H1 (cell line): Measurements from ENCODE around the gene ZFP14. TPM values are rescaled to one million over a fixed set of nuclear protein-coding genes. Genes with fewer than 3 reads are reported as not detected.

Experiments
- BACH1 ChIP-seq: IDR thresholded peaks from 2 replicates; pipeline ENCODE4 v1.6.1; 2012; ENCODE audit warnings: low read length, improper control_type of control experiment
- CREB1 ChIP-seq: IDR thresholded peaks from 2 replicates; pipeline ENCODE4 v1.6.1; 2012; ENCODE audit warnings: inconsistent platforms
- KDM4A ChIP-seq: IDR thresholded peaks from one replicate; pipeline ENCODE4 v1.7.1; 2012; ENCODE audit warnings: low read depth, mild to moderate bottlenecking, moderate library complexity, low read length, inconsistent platforms; ENCODE audit not compliant: severe bottlenecking
- MAFK ChIP-seq: IDR thresholded peaks from 2 replicates; pipeline ENCODE4 v1.6.1; 2012; ENCODE audit warnings: low read depth, mild to moderate bottlenecking, improper control_type of control experiment, low read length
- PHF8 ChIP-seq: fragments of 200-600 bp; sonication (generic); conservative IDR thresholded peaks from 2 replicates; pipeline ENCODE4 v1.7.1; 2012; ENCODE audit warnings: low read depth, mild to moderate bottlenecking, inconsistent platforms, low read length, moderate library complexity
- POLR2AphosphoS5 ChIP-seq: IDR thresholded peaks from 2 replicates; pipeline ENCODE4 v1.6.1; 2011; ENCODE audit warnings: low read depth, low read length
- RBBP5 ChIP-seq: IDR thresholded peaks from 2 replicates; pipeline ENCODE4 v1.7.1; 2012; ENCODE audit warnings: low read depth, mild to moderate bottlenecking, inconsistent platforms, low read length, moderate library complexity, borderline replicate concordance
- SIRT6 ChIP-seq: IDR thresholded peaks from one replicate; pipeline ENCODE4 v1.7.1; 2012; ENCODE audit warnings: low read length, inconsistent platforms
- TAF1 ChIP-seq: IDR thresholded peaks from 2 replicates; pipeline ENCODE4 v1.6.1; 2011; ENCODE audit warnings: mild to moderate bottlenecking, low read depth, low read length
- TCF12 ChIP-seq: IDR thresholded peaks from 2 replicates; pipeline ENCODE4 v1.6.1; 2011; ENCODE audit warnings: low read depth, mild to moderate bottlenecking, low read length
- polyA plus RNA-seq, 7 experiments: library from polyadenylated mRNA; depleted of rRNA in 3 of 7; stranded (reverse) in 5 of 7; unstranded in 2 of 7; fragments of >200 nt in 5 of 7; fragments of 200-250 nt in 2 of 7; gene quantifications; 1 replicate in 5 of 7; 2 replicates in 1 of 7; 4 replicates in 1 of 7; pipeline versions ENCODE4 v1.2.1 to v1.2.3, GENCODE V29; 2011 to 2013; ENCODE audit warnings: missing spikeins in 2 of 7, mixed read lengths in 2 of 7
- total RNA-seq: library from RNA; stranded (reverse); fragmentation: NEBNext Ultra II Directional; extraction: Animal tissue kit (Norgen Biotek cat#: 25700); gene quantifications from 2 replicates; pipeline ENCODE4 v1.2.1, GENCODE V29; 2021
- TF ChIP-seq, protein P1 (sequence below): IDR thresholded peaks from 2 replicates; pipeline ENCODE4 v1.6.1; 2012; ENCODE audit warnings: inconsistent platforms

Gene ZFP14
- total and polyA plus RNA-seq, 2 of the 8 experiments (the other 6 are each of a cell fraction or from before 2014, with no cell fraction given): 1.7 to 8.2 TPM

- TF ChIP-seq PHF8 (peak; percentile 72), BACH1 (0 out of 2 replicates have a peak, but pooled peaks have one; percentile 13), KDM4A (peak; percentile 81), CREB1 (0 out of 2 replicates have a peak, but pooled peaks have one; percentile 36), POLR2AphosphoS5 (peak; percentile 59; the same call in 1 of the 2 replicates), TCF12 (no peak), TAF1 (peak; percentile 62), RBBP5 (peak; percentile 87; the same call in 1 of the 2 replicates), SIRT6 (no peak), MAFK (no peak)
- TF ChIP-seq, protein P1, sequence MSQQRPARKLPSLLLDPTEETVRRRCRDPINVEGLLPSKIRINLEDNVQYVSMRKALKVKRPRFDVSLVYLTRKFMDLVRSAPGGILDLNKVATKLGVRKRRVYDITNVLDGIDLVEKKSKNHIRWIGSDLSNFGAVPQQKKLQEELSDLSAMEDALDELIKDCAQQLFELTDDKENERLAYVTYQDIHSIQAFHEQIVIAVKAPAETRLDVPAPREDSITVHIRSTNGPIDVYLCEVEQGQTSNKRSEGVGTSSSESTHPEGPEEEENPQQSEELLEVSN: peak; percentile 60
- TF ChIP-seq, all 59 proteins: peak for 13
Measured at GRCh38 chr19:36418287-36419001, 39.4 kb upstream of the ZFP14 start, which contains the start of gene ZFP82 (continued).
